Adipocyte (in vitro differentiated cells): ENCODE results near the gene LBHD1.
"Not testable (repeated sequence)": the region's sequence is repeated elsewhere in the genome, so short reads cannot be mapped to it uniquely, and the experiment has no call there.

Source experiments
- DNase-seq: peaks from one replicate; pipeline ENCODE4 v3.0.0-alpha.2; 2015; ENCODE audit warnings: low read depth
- H3K27me3 ChIP-seq: replicated peaks from 2 replicates; pipeline ENCODE4 v1.7.0; 2013; ENCODE audit warnings: mild to moderate bottlenecking, low read length, moderate library complexity; ENCODE audit not compliant: control insufficient read depth, insufficient read depth
- H3K36me3 ChIP-seq: 2 replicates; pipeline ENCODE4 v1.7.0; 2013; ENCODE audit warnings: low read length, mild to moderate bottlenecking, moderate library complexity; ENCODE audit not compliant: control insufficient read depth, insufficient read depth, severe bottlenecking
- H3K4me1 ChIP-seq: 2 replicates; pipeline ENCODE4 v1.7.0; 2013; ENCODE audit warnings: mild to moderate bottlenecking, low read length, moderate library complexity; ENCODE audit not compliant: control insufficient read depth, insufficient read depth
- H3K4me3 ChIP-seq: 2 replicates; pipeline ENCODE4 v1.7.0; 2013; ENCODE audit warnings: mild to moderate bottlenecking, low read length, moderate library complexity
- H3K9ac ChIP-seq: 2 replicates; pipeline ENCODE4 v1.7.0; 2013; ENCODE audit warnings: mild to moderate bottlenecking, low read length, moderate library complexity
- H3K9me3 ChIP-seq: 2 replicates; pipeline ENCODE4 v1.7.0; 2013; ENCODE audit warnings: mild to moderate bottlenecking, low read length, moderate library complexity; ENCODE audit not compliant: control insufficient read depth

LBHD1 gene

GRCh38 chr11:62708793-62709192, 36.7 kb upstream of the LBHD1 start:
- no peaks in the 10 kb centered on the region for H3K9me3 ChIP-seq
- peak overlapping the region; percentile 79 for H3K4me3 ChIP-seq
- H3K9ac ChIP-seq = peak overlapping the region; percentile 98
- no peak for DNase-seq
- H3K36me3 ChIP-seq = peaks cover 40% of the 10 kb centered on the region
- H3K27me3 ChIP-seq = no peaks in the 10 kb centered on the region
- peaks cover 53% of the 10 kb centered on the region for H3K4me1 ChIP-seq

GRCh38 chr11:62708392-62708791, 36.3 kb upstream of the LBHD1 start:
- no peak for DNase-seq
- Histone ChIP-seq H3K9me3 (no peaks in the 10 kb centered on the region), H3K4me1 (peaks cover 49% of the 10 kb centered on the region), H3K9ac (peak overlapping the region; percentile 98), H3K27me3 (no peaks in the 10 kb centered on the region), H3K4me3 (peak overlapping the region; percentile 79), H3K36me3 (peaks cover 38% of the 10 kb centered on the region)

GRCh38 chr11:62707277-62707861, 35.3 kb upstream of the LBHD1 start, which contains the start of the genes BSCL2 and GNG3:
BSCL2 (minus strand) TSS chr11:62707424; CDS start chr11:62707195, 229 bp downstream.
GNG3 (plus strand) TSS chr11:62707676; CDS start chr11:62708296, 620 bp downstream.
- H3K4me3 ChIP-seq = peak within 1 kb of the TSS; percentile 84
- H3K36me3 ChIP-seq = peaks cover 29% of the 10 kb centered on the region
- no peaks in the 10 kb centered on the region for H3K9me3 ChIP-seq
- peaks cover 42% of the 10 kb centered on the region for H3K4me1 ChIP-seq
- H3K27me3 ChIP-seq = no peaks in the 10 kb centered on the region
- no peak for DNase-seq
- H3K9ac ChIP-seq = peak within 1 kb of the TSS; percentile 98

- peaks cover 28% of the 10 kb centered on the region for H3K36me3 ChIP-seq
- H3K9ac ChIP-seq = peak overlapping the region; percentile 83
Observed at GRCh38 chr11:62706850-62707247, 34.8 kb upstream of the LBHD1 start.

GRCh38 chr11:62705880-62706849, 34.1 kb upstream of the LBHD1 start:
- H3K27me3 ChIP-seq = no peaks in the 10 kb centered on the region
- H3K9ac ChIP-seq = peak overlapping the region; percentile 85
- H3K4me1 ChIP-seq = peaks cover 46% of the 10 kb centered on the region
- H3K4me3 ChIP-seq = peak overlapping the region; percentile 84
- H3K36me3 ChIP-seq = peaks cover 28% of the 10 kb centered on the region
- no peaks in the 10 kb centered on the region for H3K9me3 ChIP-seq
- DNase-seq = peak; percentile 98

More at GRCh38 chr11:62706850-62707247, 34.8 kb upstream of the LBHD1 start:
- DNase-seq = no peak
- H3K27me3 ChIP-seq = no peaks in the 10 kb centered on the region
- no peaks in the 10 kb centered on the region for H3K9me3 ChIP-seq
- H3K4me3 ChIP-seq = peak overlapping the region; percentile 84
- peaks cover 44% of the 10 kb centered on the region for H3K4me1 ChIP-seq

GRCh38 chr11:62705413-62705812, 33.3 kb upstream of the LBHD1 start:
- Histone ChIP-seq H3K27me3 (no peaks in the 10 kb centered on the region), H3K4me1 (peaks cover 48% of the 10 kb centered on the region), H3K9ac (peak overlapping the region; percentile 85), H3K9me3 (no peaks in the 10 kb centered on the region), H3K36me3 (peaks cover 26% of the 10 kb centered on the region), H3K4me3 (peak overlapping the region; percentile 84)
- no peak for DNase-seq

- not testable (repeated sequence) for DNase-seq, H3K9ac ChIP-seq, H3K9me3 ChIP-seq, H3K4me3 ChIP-seq, H3K27me3 ChIP-seq
- peaks cover 30% of the 10 kb centered on the region for H3K36me3 ChIP-seq
- H3K4me1 ChIP-seq = peaks cover 35% of the 10 kb centered on the region
Observed at GRCh38 chr11:62703921-62704320, 31.9 kb upstream of the LBHD1 start.

- no peaks in the 10 kb centered on the region for H3K27me3 ChIP-seq
- H3K9me3 ChIP-seq = no peaks in the 10 kb centered on the region
- H3K4me3 ChIP-seq = no peak overlapping the region
- H3K36me3 ChIP-seq = peaks cover 34% of the 10 kb centered on the region
- H3K4me1 ChIP-seq = peaks cover 28% of the 10 kb centered on the region
- H3K9ac ChIP-seq = peak overlapping the region; percentile 25
- no peak for DNase-seq
Observed at GRCh38 chr11:62702246-62702645, 30.2 kb upstream of the LBHD1 start.

- Histone ChIP-seq H3K9me3 (no peaks in the 10 kb centered on the region), H3K9ac (peak overlapping the region; percentile 73), H3K4me1 (peaks cover 22% of the 10 kb centered on the region), H3K4me3 (peak overlapping the region; percentile 45), H3K27me3 (no peaks in the 10 kb centered on the region), H3K36me3 (peaks cover 39% of the 10 kb centered on the region)
- DNase-seq = peak; percentile 92
Observed at GRCh38 chr11:62694455-62695167, 22.5 kb upstream of the LBHD1 start.

- not testable (repeated sequence) for H3K4me3 ChIP-seq, H3K27me3 ChIP-seq, H3K9me3 ChIP-seq, H3K9ac ChIP-seq, DNase-seq
- peaks cover 38% of the 10 kb centered on the region for H3K36me3 ChIP-seq
- peaks cover 26% of the 10 kb centered on the region for H3K4me1 ChIP-seq
Observed at GRCh38 chr11:62693624-62694023, 21.6 kb upstream of the LBHD1 start.
